ENCODE measurements around the gene GHRHR. TPM values are rescaled to one million over a fixed set of nuclear protein-coding genes. Genes with fewer than 3 reads are reported as not detected.

The GHRHR gene
- total RNA-seq, 6 experiments from 2014 or later, result 0.37 to 0.60 (median 0.59) TPM; not detected in 3

- TF ChIP-seq POLR2A (IDR thresholded peaks at IDR 0.05), result no peak
- TF ChIP-seq, protein P1, sequence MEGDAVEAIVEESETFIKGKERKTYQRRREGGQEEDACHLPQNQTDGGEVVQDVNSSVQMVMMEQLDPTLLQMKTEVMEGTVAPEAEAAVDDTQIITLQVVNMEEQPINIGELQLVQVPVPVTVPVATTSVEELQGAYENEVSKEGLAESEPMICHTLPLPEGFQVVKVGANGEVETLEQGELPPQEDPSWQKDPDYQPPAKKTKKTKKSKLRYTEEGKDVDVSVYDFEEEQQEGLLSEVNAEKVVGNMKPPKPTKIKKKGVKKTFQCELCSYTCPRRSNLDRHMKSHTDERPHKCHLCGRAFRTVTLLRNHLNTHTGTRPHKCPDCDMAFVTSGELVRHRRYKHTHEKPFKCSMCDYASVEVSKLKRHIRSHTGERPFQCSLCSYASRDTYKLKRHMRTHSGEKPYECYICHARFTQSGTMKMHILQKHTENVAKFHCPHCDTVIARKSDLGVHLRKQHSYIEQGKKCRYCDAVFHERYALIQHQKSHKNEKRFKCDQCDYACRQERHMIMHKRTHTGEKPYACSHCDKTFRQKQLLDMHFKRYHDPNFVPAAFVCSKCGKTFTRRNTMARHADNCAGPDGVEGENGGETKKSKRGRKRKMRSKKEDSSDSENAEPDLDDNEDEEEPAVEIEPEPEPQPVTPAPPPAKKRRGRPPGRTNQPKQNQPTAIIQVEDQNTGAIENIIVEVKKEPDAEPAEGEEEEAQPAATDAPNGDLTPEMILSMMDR (IDR thresholded peaks at IDR 0.05), result no peak
- H3K4me1 ChIP-seq, result no peaks in the 10 kb centered on the region
- no peaks in the 10 kb centered on the region for H3K27me3 ChIP-seq
- 77% methylated on average over 2 of the region's 9 CpGs for WGBS (ENCODE audit: insufficient coverage, low coverage, low lambda C conversion rate, missing lambda C conversion rate)
- H3K27ac ChIP-seq, result peak overlapping the region in 1 of 3 donors; percentile 26
- no peak for ATAC-seq
- no peaks in the 10 kb centered on the region for H3K36me3 ChIP-seq
- H3K4me3 ChIP-seq, result no peak overlapping the region
- intact Hi-C loops (cut with DNase I), result no loop called here
- DNase-seq, result no peak
- H3K9me3 ChIP-seq, result no peaks in the 10 kb centered on the region
Measured at GRCh38 chr7:30931929-30932540, 31.7 kb upstream of the GHRHR start.

GRCh38 chr7:30932562-30932961, 31.2 kb upstream of the GHRHR start:
- ATAC-seq, result peak in 2 of 4 donors; percentile 17 to 42
- H3K4me3 ChIP-seq, result no peak overlapping the region
- TF ChIP-seq, protein P1 (IDR thresholded peaks at IDR 0.05), result no peak
- TF ChIP-seq POLR2A (IDR thresholded peaks at IDR 0.05), result no peak
- DNase-seq, result peak in 1 of 3 donors; percentile 45
- no peaks in the 10 kb centered on the region for H3K9me3 ChIP-seq
- H3K27me3 ChIP-seq, result no peaks in the 10 kb centered on the region
- no peaks in the 10 kb centered on the region for H3K4me1 ChIP-seq
- H3K36me3 ChIP-seq, result no peaks in the 10 kb centered on the region
- no CpG with 5 or more reads among the region's 6 CpGs for WGBS (ENCODE audit: insufficient coverage, low coverage, low lambda C conversion rate, missing lambda C conversion rate)
- intact Hi-C loops (cut with DNase I), result no loop called here
- H3K27ac ChIP-seq, result no peak overlapping the region

DNA sequence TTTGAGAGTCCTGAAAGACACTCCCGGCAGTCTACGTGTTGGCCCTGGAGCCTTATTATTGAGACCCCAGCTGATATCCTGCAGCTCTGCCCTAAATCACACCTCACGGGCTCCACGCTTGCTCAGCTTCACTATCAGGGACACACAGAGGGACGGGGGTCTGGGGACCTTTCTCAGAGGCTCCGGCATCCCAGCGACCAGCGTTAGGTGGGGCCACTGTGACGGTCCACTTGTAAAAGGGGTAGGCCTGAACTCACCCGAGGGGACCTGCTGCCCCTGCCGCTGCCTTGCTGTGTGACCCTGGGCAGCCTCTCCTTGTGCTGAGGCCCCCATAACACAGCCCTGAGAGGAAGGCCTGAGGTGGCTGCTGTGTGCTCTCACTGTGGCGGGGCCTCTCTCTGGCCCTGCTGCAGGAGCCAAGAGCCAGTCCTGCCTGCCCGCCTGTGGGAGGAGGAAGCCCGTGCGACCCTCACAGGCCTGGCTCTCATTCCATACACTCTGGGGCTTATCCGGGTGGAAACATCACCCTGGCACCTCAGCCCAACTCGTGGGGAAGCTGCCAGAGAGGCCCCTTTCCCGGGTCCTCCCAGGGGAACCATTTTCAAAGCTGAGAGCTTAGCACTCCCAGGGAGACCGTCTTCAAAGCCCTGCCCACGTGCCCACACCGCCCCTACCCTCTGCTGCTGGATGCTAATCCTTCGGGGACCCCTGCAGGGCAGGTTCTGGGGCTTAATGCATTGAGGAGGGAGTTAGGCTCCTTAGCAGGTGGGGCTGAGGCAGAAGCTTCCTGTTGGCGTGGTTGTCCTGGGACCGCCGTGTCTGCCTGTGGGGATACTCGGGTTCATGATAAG, 30.4 kb upstream of the GHRHR start:
- H3K36me3 ChIP-seq, result no peaks in the 10 kb centered on the region
- H3K9me3 ChIP-seq, result no peaks in the 10 kb centered on the region
- ATAC-seq (no peak), DNase-seq (peak in 2 of 3 donors; percentile 26 to 37)
- no peak overlapping the region for H3K4me3 ChIP-seq
- WGBS (ENCODE audit: insufficient coverage, low coverage, low lambda C conversion rate, missing lambda C conversion rate), result no CpG with 5 or more reads among the region's 26 CpGs
- H3K4me1 ChIP-seq, result no peaks in the 10 kb centered on the region
- no peak for TF ChIP-seq POLR2A (IDR thresholded peaks at IDR 0.05)
- TF ChIP-seq, protein P1 (IDR thresholded peaks at IDR 0.05), result no peak
- intact Hi-C loops (cut with DNase I), result no loop called here
- H3K27me3 ChIP-seq, result no peaks in the 10 kb centered on the region
- no peak overlapping the region for H3K27ac ChIP-seq

DNA sequence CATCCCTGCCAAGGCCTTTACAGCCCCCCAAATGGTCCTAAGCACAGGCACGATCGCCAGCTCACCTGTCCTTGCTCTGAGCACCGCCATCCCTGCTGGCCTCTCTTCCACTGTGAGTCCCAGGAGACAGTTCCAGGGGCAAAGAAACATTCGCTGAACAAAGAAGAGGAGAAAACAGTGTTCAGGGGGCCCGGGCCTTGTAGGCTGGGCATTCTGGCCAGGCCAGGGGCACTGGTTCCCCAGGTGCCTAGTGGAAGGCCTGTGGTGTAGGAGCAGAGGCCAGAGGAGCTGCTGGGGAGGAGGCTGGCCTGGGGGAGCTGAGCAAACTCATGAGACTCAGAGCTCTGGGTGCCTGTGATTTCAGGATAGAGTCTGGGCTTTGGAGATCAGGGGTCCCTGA, 29.5 kb upstream of the GHRHR start:
- WGBS (ENCODE audit: insufficient coverage, low coverage, low lambda C conversion rate, missing lambda C conversion rate), result 79% methylated on average over 5 of the region's 5 CpGs
- no peaks in the 10 kb centered on the region for H3K27me3 ChIP-seq
- DNase-seq (no peak), ATAC-seq (no peak)
- no peak for TF ChIP-seq POLR2A (IDR thresholded peaks at IDR 0.05)
- TF ChIP-seq, protein P1 (IDR thresholded peaks at IDR 0.05), result no peak
- H3K36me3 ChIP-seq, result no peaks in the 10 kb centered on the region
- no peaks in the 10 kb centered on the region for H3K9me3 ChIP-seq
- H3K4me3 ChIP-seq, result no peak overlapping the region
- H3K4me1 ChIP-seq, result no peaks in the 10 kb centered on the region
- no peak overlapping the region for H3K27ac ChIP-seq
- intact Hi-C loops (cut with DNase I), result no loop called here
